A549 (cell line): Measurements from ENCODE around the gene PLN.

Experiments
- CHD4 ChIP-seq: fragments of 200-600 bp; sonication (generic); IDR thresholded peaks from 2 replicates; pipeline ENCODE4 v1.6.1; 2016; ENCODE audit warnings: antibody characterized with exemption, mild to moderate bottlenecking, borderline replicate concordance
- POLR2A ChIP-seq: IDR thresholded peaks from 2 replicates; pipeline ENCODE4 v1.6.1; 2012; ENCODE audit warnings: mild to moderate bottlenecking, low read length
- TF ChIP-seq, protein P1 (sequence below): fragments of >200 bp; sonication (Bioruptor Twin); formaldehyde crosslinking; IDR thresholded peaks from 3 replicates; pipeline ENCODE4 v1.5.1; 2016

DNA sequence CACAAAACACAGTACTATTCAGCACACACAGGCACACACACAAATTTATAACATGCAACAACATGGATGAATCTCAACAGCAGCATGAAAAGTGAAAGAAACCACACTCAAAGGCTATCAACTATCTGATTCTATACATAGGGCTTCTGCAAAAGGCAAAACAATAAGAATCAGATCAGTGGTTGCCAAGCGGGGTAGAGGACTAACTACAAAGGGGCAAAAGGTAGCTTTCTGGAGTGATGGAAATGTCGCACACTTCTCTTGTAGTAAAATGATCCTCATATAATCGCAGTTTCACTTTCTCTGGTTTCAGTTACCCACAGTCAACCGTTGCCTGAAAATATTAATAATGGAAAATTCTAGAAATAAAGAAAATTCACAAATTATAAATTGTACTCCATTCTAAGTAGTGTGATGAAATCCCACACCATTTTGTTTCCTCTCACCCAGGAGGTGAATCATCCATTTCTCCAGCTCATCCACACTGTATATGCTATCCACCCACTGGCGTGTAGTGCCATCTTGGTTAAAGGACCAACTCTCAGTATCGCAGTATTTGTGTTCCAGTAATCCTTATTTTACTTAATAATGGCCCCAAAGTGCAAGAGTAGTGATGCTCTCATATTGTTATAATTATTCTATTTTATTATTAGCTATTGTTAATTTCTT, 12.8 kb upstream of the PLN start:
- TF ChIP-seq POLR2A (no peak), CHD4 (no peak)
- TF ChIP-seq, protein P1, sequence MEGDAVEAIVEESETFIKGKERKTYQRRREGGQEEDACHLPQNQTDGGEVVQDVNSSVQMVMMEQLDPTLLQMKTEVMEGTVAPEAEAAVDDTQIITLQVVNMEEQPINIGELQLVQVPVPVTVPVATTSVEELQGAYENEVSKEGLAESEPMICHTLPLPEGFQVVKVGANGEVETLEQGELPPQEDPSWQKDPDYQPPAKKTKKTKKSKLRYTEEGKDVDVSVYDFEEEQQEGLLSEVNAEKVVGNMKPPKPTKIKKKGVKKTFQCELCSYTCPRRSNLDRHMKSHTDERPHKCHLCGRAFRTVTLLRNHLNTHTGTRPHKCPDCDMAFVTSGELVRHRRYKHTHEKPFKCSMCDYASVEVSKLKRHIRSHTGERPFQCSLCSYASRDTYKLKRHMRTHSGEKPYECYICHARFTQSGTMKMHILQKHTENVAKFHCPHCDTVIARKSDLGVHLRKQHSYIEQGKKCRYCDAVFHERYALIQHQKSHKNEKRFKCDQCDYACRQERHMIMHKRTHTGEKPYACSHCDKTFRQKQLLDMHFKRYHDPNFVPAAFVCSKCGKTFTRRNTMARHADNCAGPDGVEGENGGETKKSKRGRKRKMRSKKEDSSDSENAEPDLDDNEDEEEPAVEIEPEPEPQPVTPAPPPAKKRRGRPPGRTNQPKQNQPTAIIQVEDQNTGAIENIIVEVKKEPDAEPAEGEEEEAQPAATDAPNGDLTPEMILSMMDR: no peak
